Bronchial epithelial cell (primary cell): ENCODE results near the gene ADAMTSL2. TPM values are rescaled to one million over a fixed set of nuclear protein-coding genes. Genes with fewer than 3 reads are reported as not detected.
A peak's percentile ranks its signal among the peaks of the same experiment; 100 is the strongest.

ENCODE experiments used
- DNase-seq: peaks from one replicate; pipeline ENCODE4 v3.0.0-alpha.2; 2010; ENCODE audit warnings: low read depth
- FAIRE-seq: peaks from 2 replicates; lab custom pipeline; 2011; peaks lifted over from hg19 to GRCh38; lab: Jason Lieb, UNC
- H3K27me3 ChIP-seq: 2 replicates; pipeline ENCODE4 v1.5.1; 2011; ENCODE audit warnings: low read length; ENCODE audit not compliant: control insufficient read depth, insufficient read depth
- H3K36me3 ChIP-seq: 2 replicates; pipeline ENCODE4 v1.5.1; 2011; ENCODE audit warnings: low read length; ENCODE audit not compliant: control insufficient read depth, insufficient read depth
- H3K4me3 ChIP-seq: 2 replicates; pipeline ENCODE4 v1.5.1; 2011; ENCODE audit warnings: mild to moderate bottlenecking, low read depth, low read length, control low read depth
- total RNA-seq: library from RNA; depleted of rRNA; stranded (reverse); fragments of >200 nt; gene quantifications from 2 replicates; pipeline ENCODE4 v1.2.1, GENCODE V29; 2014
- TF ChIP-seq, protein P1 (sequence below): IDR thresholded peaks from 2 replicates; pipeline ENCODE4 v1.5.1; 2011; ENCODE audit warnings: mild to moderate bottlenecking, moderate library complexity, low read length, control low read depth, inconsistent platforms; ENCODE audit not compliant: insufficient read depth, severe bottlenecking

The ADAMTSL2 gene
- total RNA-seq, 1 donor from 2014 or later: not detected

DNA sequence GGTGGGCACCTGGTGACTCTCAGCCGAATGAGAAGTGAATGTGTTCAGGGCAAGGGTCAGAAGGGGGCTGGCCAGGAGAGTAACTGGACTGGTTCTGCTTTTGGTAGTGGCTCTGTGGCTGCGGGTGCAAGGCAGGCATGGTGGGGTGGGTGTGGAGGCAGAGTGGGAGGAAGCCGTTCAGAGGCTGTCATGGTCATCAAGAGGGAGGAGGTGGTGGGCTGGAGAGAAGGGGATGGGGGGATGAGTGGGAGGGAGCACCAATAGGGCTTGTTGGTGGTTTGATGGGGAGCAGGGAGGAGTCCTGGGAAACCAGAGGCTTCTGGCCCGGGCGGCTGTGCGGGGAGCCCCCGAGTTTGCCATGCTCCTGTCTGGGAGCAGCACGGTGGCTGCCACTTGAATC is 61.4 kb downstream of the ADAMTSL2 start:
- H3K36me3 ChIP-seq: no peaks in the 10 kb centered on the region
- no peak overlapping the region for H3K4me3 ChIP-seq
- DNase-seq (no peak), FAIRE-seq (no peak)
- H3K27me3 ChIP-seq: no peaks in the 10 kb centered on the region
- TF ChIP-seq, protein P1, sequence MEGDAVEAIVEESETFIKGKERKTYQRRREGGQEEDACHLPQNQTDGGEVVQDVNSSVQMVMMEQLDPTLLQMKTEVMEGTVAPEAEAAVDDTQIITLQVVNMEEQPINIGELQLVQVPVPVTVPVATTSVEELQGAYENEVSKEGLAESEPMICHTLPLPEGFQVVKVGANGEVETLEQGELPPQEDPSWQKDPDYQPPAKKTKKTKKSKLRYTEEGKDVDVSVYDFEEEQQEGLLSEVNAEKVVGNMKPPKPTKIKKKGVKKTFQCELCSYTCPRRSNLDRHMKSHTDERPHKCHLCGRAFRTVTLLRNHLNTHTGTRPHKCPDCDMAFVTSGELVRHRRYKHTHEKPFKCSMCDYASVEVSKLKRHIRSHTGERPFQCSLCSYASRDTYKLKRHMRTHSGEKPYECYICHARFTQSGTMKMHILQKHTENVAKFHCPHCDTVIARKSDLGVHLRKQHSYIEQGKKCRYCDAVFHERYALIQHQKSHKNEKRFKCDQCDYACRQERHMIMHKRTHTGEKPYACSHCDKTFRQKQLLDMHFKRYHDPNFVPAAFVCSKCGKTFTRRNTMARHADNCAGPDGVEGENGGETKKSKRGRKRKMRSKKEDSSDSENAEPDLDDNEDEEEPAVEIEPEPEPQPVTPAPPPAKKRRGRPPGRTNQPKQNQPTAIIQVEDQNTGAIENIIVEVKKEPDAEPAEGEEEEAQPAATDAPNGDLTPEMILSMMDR: no peak

GRCh38 chr9:133597316-133597957 is 62.9 kb downstream of the ADAMTSL2 start:
- DNase-seq (no peak), FAIRE-seq (no peak)
- H3K27me3 ChIP-seq: no peaks in the 10 kb centered on the region
- TF ChIP-seq, protein P1: no peak
- no peaks in the 10 kb centered on the region for H3K36me3 ChIP-seq
- H3K4me3 ChIP-seq: no peak overlapping the region

GRCh38 chr9:133598978-133599377 is 64.5 kb downstream of the ADAMTSL2 start:
- H3K4me3 ChIP-seq: no peak overlapping the region
- no peak for FAIRE-seq
- DNase-seq: no peak
- TF ChIP-seq, protein P1: no peak
- H3K27me3 ChIP-seq: peaks cover 2% of the 10 kb centered on the region
- no peaks in the 10 kb centered on the region for H3K36me3 ChIP-seq

DNA sequence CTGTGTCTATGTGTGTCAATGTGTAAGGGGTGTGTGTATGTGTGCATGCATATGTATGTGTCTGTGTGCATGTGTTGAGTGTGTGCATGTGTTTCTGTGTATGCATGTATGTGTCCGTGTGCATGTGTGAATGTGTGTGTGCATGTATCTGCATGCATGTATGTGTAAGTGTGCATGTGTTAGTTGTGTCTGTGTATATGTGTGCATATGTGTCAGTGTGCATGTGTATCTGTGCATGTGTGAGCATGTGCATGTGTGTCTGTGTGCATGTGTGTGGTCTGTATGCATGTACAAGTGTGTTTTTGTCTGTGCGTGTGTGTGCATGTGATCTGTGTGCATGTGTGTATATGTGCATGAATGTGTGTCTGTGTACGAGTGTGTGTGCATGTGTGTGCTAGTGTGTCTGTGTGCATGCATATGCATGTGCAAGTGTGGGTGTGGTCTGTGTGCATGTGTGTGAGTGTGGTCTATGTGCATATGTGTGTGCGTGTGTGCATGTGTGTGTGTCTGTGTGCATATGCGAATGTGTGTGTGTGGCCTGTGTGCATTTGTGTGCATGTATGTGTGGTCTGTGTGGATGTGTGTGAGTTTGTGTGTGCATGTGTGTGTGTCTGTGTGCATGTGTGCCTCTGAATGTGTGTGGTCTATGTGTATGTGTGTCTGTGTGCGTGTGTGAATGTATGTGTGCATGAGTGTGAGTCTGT is 65.1 kb downstream of the ADAMTSL2 start:
- FAIRE-seq (peak; percentile 99), DNase-seq (no peak)
- peaks cover 2% of the 10 kb centered on the region for H3K27me3 ChIP-seq
- no peaks in the 10 kb centered on the region for H3K36me3 ChIP-seq
- no peak overlapping the region for H3K4me3 ChIP-seq
- TF ChIP-seq, protein P1: no peak

- no peaks in the 10 kb centered on the region for H3K36me3 ChIP-seq
- FAIRE-seq: no peak
- no peak for DNase-seq
- TF ChIP-seq, protein P1: no peak
- no peak overlapping the region for H3K4me3 ChIP-seq
- peaks cover 2% of the 10 kb centered on the region for H3K27me3 ChIP-seq
Observed at GRCh38 chr9:133600739-133601138, 66.2 kb downstream of the ADAMTSL2 start.
